Pancreas (tissue), 10 donors: ENCODE data around the gene MAN2B1. TPM values are rescaled to one million over a fixed set of nuclear protein-coding genes. Genes with fewer than 3 reads are reported as not detected.
"Not testable (repeated sequence)": the region's sequence is repeated elsewhere in the genome, so short reads cannot be mapped to it uniquely, and the experiment has no call there.

Experiments
- ATAC-seq, 4 donors: fragments of 200-7000 bp; cut with Tn5 transposase; one replicate each; pipeline versions ENCODE4 v1.8.0 to v1.9.1; 2020; ENCODE audit warnings: mild to moderate bottlenecking in 4 of 4, moderate library complexity in 4 of 4
- DNase-seq, 6 donors: peaks; one replicate each; pipeline ENCODE4 v3.0.0-alpha.2; 2020
- FAIRE-seq: peaks from 2 replicates; lab custom pipeline; 2012; peaks lifted over from hg19 to GRCh38; lab: Jason Lieb, UNC
- H3K27ac ChIP-seq, 4 donors: fragments of 200-600 bp; sonication (generic); 1 replicate in 3 of 4; 2 replicates in 1 of 4; pipeline versions ENCODE4 v1.5.0 to v1.8.0; 2020
- H3K27me3 ChIP-seq, 4 donors: fragments of 200-600 bp; one replicate each; pipeline ENCODE4 v1.8.0; 2021
- H3K36me3 ChIP-seq, 3 donors: fragments of 200-600 bp; sonication (generic) in 1 of 3; one replicate each; pipeline versions ENCODE4 v1.5.0 to v1.8.0; 2020 to 2021
- H3K4me1 ChIP-seq, 3 donors: fragments of 200-600 bp; one replicate each; pipeline ENCODE4 v1.8.0; 2021
- H3K4me3 ChIP-seq, 4 donors: fragments of 200-600 bp; sonication (generic) in 2 of 4; one replicate each; pipeline versions ENCODE4 v1.5.0 to v1.8.0; 2020 to 2021
- H3K9me3 ChIP-seq, 4 donors: fragments of 200-600 bp; one replicate each; pipeline ENCODE4 v1.8.0; 2021
- WGBS, 2 donors: extraction: QIAGEN DNeasy Blood & Tissue Kit; methylation state at CpG; one replicate each; pipeline ENCODE4 v1.1.7; 2013; 5-methylcytosine and 5-hydroxymethylcytosine counted together
- intact Hi-C, 3 donors: fragments of 100-400 bp; cut with DNase I; formaldehyde crosslinking; loops; one replicate each; pipeline versions ENCODE4 v1.11.1 to v1.14.2; 2022
- polyA plus RNA-seq, 2 donors: library from polyadenylated mRNA; stranded (reverse); fragments of 200-250 nt; gene quantifications; one replicate each; pipeline ENCODE4 v1.2.3, GENCODE V29; 2013
- total RNA-seq, 6 donors: library from RNA; stranded (reverse); fragmentation: NEBNext Ultra II Directional in 4 of 6; extraction: Animal tissue kit (Norgen Biotek cat#: 25700) in 4 of 6; gene quantifications; one replicate each; pipeline versions ENCODE4 v1.2.1 to v1.2.4, GENCODE V29; 2021 to 2023
- TF ChIP-seq, protein P1 (sequence below), 4 donors: fragments of 200-600 bp; sonication (generic) in 3 of 4; IDR thresholded peaks; one replicate each; pipeline versions ENCODE4 v1.5.0 to v1.8.0; 2021; ENCODE audit warnings: antibody characterized with exemption in 4 of 4
- donor health status: healthy with polysubstance abuse.
- donor health status: DM: no; HTN: no; CAD: no; lungs with moderate emphysema.
- donor health status: DM: no; HTN: no; CAD: no.
- donor health status: control.
- donor health status: control.
- donor health status: Bipolar disorder and iron deficiency.
- donor health status: DM: yes; HTN: yes; CAD: no.
- donor health status: DM: no; HTN: no; CAD: no.
- donor health status: DM: no; HTN: no; CAD: no.
- donor health status: DM: yes; HTN: yes; CAD: no.

Gene MAN2B1
- total and polyA plus RNA-seq, 8 donors, result 30.2 to 92.8 (median 52.4) TPM

DNA sequence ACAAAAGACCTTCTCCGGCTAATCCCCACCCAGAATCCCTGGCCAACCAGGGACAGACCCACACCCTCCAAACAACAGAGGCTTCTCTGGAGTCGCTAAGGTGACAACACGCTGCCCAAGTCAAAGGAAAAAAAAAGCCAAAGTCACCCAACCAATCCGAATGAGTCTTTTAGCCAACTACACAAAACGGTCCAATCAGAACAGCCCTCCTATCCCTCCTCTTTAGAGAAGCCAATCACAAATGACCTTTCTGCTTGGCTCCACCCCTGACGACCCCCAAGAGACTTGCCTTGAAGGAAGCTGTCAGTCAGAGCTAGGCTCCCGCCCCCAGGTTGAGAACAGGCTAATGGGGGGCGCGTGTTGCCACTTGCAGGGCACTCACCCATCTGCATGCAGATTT lies 36.5 kb upstream of the MAN2B1 start:
- ATAC-seq (peak in 1 of 4 donors; percentile 17), DNase-seq (no peak), FAIRE-seq (no peak)
- Histone ChIP-seq H3K4me3 (no peak overlapping the region), H3K9me3 (no peaks in the 10 kb centered on the region), H3K4me1 (no peaks in the 10 kb centered on the region), H3K27me3 (no peaks in the 10 kb centered on the region), H3K27ac (no peak overlapping the region), H3K36me3 (peaks cover 0 to 55% (median 28%) of the 10 kb centered on the region in 3 donors)
- WGBS, 2 donors, result 79% methylated on average over 9 of the region's 9 CpGs
- intact Hi-C loops, result no loop called here
- TF ChIP-seq, protein P1, sequence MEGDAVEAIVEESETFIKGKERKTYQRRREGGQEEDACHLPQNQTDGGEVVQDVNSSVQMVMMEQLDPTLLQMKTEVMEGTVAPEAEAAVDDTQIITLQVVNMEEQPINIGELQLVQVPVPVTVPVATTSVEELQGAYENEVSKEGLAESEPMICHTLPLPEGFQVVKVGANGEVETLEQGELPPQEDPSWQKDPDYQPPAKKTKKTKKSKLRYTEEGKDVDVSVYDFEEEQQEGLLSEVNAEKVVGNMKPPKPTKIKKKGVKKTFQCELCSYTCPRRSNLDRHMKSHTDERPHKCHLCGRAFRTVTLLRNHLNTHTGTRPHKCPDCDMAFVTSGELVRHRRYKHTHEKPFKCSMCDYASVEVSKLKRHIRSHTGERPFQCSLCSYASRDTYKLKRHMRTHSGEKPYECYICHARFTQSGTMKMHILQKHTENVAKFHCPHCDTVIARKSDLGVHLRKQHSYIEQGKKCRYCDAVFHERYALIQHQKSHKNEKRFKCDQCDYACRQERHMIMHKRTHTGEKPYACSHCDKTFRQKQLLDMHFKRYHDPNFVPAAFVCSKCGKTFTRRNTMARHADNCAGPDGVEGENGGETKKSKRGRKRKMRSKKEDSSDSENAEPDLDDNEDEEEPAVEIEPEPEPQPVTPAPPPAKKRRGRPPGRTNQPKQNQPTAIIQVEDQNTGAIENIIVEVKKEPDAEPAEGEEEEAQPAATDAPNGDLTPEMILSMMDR (IDR thresholded peaks at IDR 0.05), result no peak

DNA sequence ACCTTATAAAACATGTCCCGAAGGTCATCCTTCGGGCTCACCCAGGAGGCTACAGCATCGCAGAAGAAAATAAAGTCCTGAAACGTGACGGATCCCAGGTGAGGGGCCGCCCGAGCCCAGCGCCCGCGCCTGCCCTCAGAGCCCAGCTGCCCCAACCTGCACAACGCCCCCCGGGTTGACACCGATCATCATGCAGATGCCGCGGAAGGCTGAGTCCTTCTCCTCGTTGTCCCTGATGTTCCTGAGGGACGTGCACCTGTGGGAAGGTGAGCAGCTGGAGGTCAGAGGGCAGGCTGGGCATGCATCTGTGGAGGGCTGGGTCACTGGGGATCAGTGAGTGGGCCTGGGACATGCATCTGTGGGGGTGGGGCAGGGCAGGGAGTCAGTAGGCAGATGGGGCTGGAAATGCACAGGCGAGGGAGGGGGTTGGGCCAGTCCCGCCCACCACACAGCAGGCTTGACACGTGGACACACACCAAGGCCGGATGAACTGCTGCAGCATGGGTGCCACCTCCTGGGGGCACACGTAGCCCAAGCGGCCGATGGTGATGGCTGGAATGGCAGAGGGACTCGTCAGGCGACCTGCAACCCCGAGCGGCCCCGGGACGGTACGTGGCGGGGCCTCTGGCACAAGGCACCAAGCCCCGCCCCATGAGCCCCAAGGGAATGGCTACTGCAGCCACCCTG lies 35.2 kb upstream of the MAN2B1 start:
- TF ChIP-seq, protein P1 (IDR thresholded peaks at IDR 0.05), result no peak
- H3K4me3 ChIP-seq, result no peak overlapping the region
- H3K27ac ChIP-seq, result no peak overlapping the region
- no peaks in the 10 kb centered on the region for H3K9me3 ChIP-seq
- intact Hi-C loops, result no loop called here
- 88 to 89% methylated on average over 30 to 33 of the region's 33 CpGs for WGBS, 2 donors
- peaks cover 0 to 51% (median 26%) of the 10 kb centered on the region in 3 donors for H3K36me3 ChIP-seq
- no peak for ATAC-seq
- peaks cover 0 to 3% (median 0%) of the 10 kb centered on the region in 3 donors for H3K4me1 ChIP-seq
- DNase-seq, result no peak
- H3K27me3 ChIP-seq, result no peaks in the 10 kb centered on the region
- FAIRE-seq, result no peak

DNA sequence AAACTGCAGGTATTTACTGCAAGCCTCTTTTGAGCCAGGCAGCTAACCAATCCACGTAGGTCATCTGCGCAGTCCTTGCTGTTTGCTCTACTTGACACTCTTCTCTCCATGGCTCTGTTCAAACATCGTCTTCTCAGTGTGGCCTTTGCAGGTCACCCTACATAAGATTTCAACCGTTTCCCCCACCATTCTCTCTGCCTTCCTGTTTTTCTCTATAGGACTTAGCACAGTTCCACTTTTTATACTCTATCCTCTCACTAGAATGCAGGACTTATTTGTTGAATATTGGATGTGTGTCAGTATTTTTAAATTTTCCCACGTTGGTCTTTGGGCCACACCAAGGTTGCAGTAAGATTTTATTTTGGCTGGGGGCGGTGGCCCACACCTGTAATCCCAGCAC lies 31.6 kb upstream of the MAN2B1 start:
- TF ChIP-seq, protein P1 (IDR thresholded peaks at IDR 0.05), result no peak
- Histone ChIP-seq H3K4me1 (peaks cover 3 to 9% (median 6%) of the 10 kb centered on the region in 3 donors), H3K4me3 (no peak overlapping the region), H3K27me3 (no peaks in the 10 kb centered on the region), H3K27ac (no peak overlapping the region), H3K9me3 (no peaks in the 10 kb centered on the region), H3K36me3 (peaks cover 0 to 25% (median 10%) of the 10 kb centered on the region in 3 donors)
- 82 to 85% methylated on average over 6 of the region's 6 CpGs for WGBS, 2 donors
- intact Hi-C loops, result no loop called here
- ATAC-seq (no peak), FAIRE-seq (no peak), DNase-seq (no peak)

DNA sequence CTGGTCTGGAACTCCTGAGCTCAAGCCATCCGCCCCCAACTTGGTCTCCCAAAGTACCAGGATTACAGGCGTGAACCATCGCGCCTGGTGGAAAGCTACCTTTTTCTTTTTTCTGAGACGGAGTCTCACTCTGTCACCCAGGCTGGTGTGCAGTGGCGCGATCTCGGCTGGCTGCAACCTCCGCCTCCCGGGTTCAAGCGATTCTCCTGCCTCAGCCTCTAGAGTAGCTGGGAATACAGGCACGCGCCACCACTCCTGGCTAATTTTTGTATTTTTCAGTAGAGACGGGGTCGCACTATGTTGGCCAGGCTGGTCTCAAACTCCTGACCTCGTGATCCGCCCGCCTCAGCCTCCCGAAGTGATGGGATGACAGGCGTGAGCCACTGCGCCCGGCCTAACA lies 30.9 kb upstream of the MAN2B1 start:
- WGBS, 2 donors, result 94 to 96% methylated on average over 22 of the region's 22 CpGs
- FAIRE-seq, H3K27ac ChIP-seq, H3K4me3 ChIP-seq, H3K9me3 ChIP-seq, ATAC-seq, intact Hi-C loops, DNase-seq, H3K27me3 ChIP-seq, H3K4me1 ChIP-seq: not testable (repeated sequence)
- H3K36me3 ChIP-seq, result peaks cover 0 to 18% (median 10%) of the 10 kb centered on the region in 3 donors

DNA sequence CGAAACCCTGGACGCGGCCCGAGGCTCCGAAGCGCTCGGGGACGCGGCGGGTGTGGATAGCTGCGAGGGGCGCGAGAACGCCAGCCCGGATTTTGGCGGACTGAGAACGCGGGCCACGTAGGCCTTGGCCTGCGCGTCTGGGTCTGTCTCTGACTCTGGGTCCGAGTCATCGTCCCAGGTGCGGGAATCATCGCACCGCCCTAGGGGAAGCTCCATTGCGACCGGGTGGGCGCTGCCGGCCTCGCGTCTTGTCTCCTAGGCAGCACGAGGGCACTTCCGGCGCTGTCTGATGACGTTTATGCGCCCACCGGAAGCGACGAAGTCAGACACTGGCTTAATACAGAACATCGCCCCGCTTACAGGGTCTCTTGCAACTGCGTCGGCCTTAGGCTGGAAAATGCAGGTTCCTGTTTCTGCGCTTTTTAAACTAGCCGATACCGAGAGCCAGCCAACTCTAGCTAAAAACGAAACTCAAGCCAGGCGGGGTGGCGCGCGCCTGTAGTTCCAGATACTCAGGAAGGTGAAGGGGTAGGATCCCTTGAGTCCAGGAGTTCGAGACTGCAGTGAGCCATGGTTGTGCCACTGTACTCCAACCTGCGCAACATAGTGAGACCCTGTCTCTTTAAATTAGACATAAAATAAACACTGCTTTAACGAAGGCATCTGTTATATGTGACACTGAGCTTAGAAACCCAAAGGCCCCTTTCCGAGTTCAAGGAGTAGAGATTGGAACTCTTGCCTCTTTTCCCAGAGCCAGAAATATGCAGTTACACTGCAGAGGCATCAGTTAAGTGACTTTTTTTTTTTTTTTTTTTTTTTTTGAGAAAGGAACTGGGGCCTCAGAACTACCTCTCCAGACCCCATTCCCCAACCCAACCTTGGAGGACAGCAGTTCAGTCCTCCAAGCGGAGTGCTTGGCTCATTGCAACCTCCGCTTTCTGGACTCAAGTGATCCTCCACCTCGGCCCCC lies 30.1 kb upstream of the MAN2B1 start, which contains the start of gene FBXW9:
Gene FBXW9, minus strand, starts transcription at position 266 of the 970 bp plus-strand sequence. Its CDS starts 50 bp downstream, at position 216.
- TF ChIP-seq, protein P1 (IDR thresholded peaks at IDR 0.05), result no peak
- intact Hi-C loops, result no loop called here
- H3K27me3 ChIP-seq, result no peaks in the 10 kb centered on the region
- 6 to 7% methylated on average over 56 to 59 of the region's 59 CpGs for WGBS, 2 donors
- peak within 1 kb of the TSS; percentile 61 to 88 (median 80) for H3K4me3 ChIP-seq
- DNase-seq (peak; percentile 90 to 98 (median 94)), FAIRE-seq (no peak), ATAC-seq (peak; percentile 92 to 96 (median 96))
- H3K4me1 ChIP-seq, result peaks cover 3 to 9% (median 6%) of the 10 kb centered on the region in 3 donors
- H3K9me3 ChIP-seq, result no peaks in the 10 kb centered on the region
- H3K36me3 ChIP-seq, result peaks cover 0 to 11% (median 10%) of the 10 kb centered on the region in 3 donors
- H3K27ac ChIP-seq, result peak within 1 kb of the TSS; percentile 66 to 78 (median 73)
